Muscle of leg (tissue), 11 donors: ENCODE results near the gene CD22. TPM values are rescaled to one million over a fixed set of nuclear protein-coding genes. Genes with fewer than 3 reads are reported as not detected.

Experiments used
- DNase-seq: peaks from one replicate; pipeline ENCODE4 v3.0.0; 2013
- H3K27ac ChIP-seq: one replicate; pipeline ENCODE4 v1.5.1; 2013; ENCODE audit warnings: mild to moderate bottlenecking, low read length, control low read depth
- H3K27me3 ChIP-seq: one replicate; pipeline ENCODE4 v1.6.1; 2013; ENCODE audit warnings: low read length; ENCODE audit not compliant: control insufficient read depth, insufficient read depth
- H3K36me3 ChIP-seq: one replicate; pipeline ENCODE4 v1.6.1; 2013; ENCODE audit warnings: low read length; ENCODE audit not compliant: control insufficient read depth, insufficient read depth
- H3K4me1 ChIP-seq: one replicate; pipeline ENCODE4 v1.6.1; 2013; ENCODE audit warnings: low read length; ENCODE audit not compliant: control insufficient read depth, insufficient read depth
- H3K4me3 ChIP-seq: one replicate; pipeline ENCODE4 v1.5.1; 2013; ENCODE audit warnings: low read length, control low read depth
- H3K9me3 ChIP-seq: replicated peaks from 2 replicates; pipeline ENCODE4 v1.6.1; 2013; ENCODE audit warnings: low read depth, low read length; ENCODE audit not compliant: control insufficient read depth
- WGBS: methylation state at CpG from one replicate; pipeline ENCODE4 v1.1.5; 2013; ENCODE audit warnings: missing lambda C conversion rate; ENCODE audit not compliant: insufficient coverage; 5-methylcytosine and 5-hydroxymethylcytosine counted together
- polyA plus RNA-seq, 8 donors: library from polyadenylated mRNA; unstranded; fragments of 120-200 nt; gene quantifications; one replicate each; pipeline versions ENCODE4 v1.2.1 to v1.2.3, GENCODE V29; 2013; ENCODE audit warnings: inconsistent platforms in 1 of 8, low replicate concordance in 1 of 8; ENCODE audit not compliant: insufficient read length in 8 of 8, insufficient read depth in 1 of 8
- total RNA-seq: library from RNA; stranded (reverse); fragments of 120-200 nt; gene quantifications from one replicate; pipeline ENCODE4 v1.2.4, GENCODE V29; 2013

The CD22 gene
- total and polyA plus RNA-seq, 9 donors, result 0.55 to 8.9 (median 0.97) TPM

GRCh38 chr19:35337097-35337983 is 8.4 kb downstream of the CD22 start:
- no peaks in the 10 kb centered on the region for H3K4me1 ChIP-seq
- DNase-seq, result no peak
- 82% methylated on average over 20 of the region's 25 CpGs for WGBS
- H3K4me3 ChIP-seq, result no peak overlapping the region
- no peak overlapping the region for H3K27ac ChIP-seq
- H3K36me3 ChIP-seq, result no peaks in the 10 kb centered on the region
- H3K9me3 ChIP-seq, result no peaks in the 10 kb centered on the region
- H3K27me3 ChIP-seq, result no peaks in the 10 kb centered on the region

- Histone ChIP-seq H3K27ac (no peak overlapping the region), H3K4me3 (no peak overlapping the region), H3K4me1 (no peaks in the 10 kb centered on the region), H3K27me3 (no peaks in the 10 kb centered on the region), H3K9me3 (no peaks in the 10 kb centered on the region), H3K36me3 (no peaks in the 10 kb centered on the region)
- WGBS, result 63% methylated on average over 2 of the region's 13 CpGs
- DNase-seq, result no peak
Measured at GRCh38 chr19:35337984-35338296, 9.0 kb downstream of the CD22 start.

GRCh38 chr19:35340431-35340830 is 11.4 kb downstream of the CD22 start:
- Histone ChIP-seq H3K4me1 (no peaks in the 10 kb centered on the region), H3K27me3 (no peaks in the 10 kb centered on the region), H3K27ac (no peak overlapping the region), H3K4me3 (no peak overlapping the region), H3K9me3 (no peaks in the 10 kb centered on the region), H3K36me3 (no peaks in the 10 kb centered on the region)
- no peak for DNase-seq
- WGBS, result 91% methylated on average over 7 of the region's 11 CpGs

- 83% methylated on average over 12 of the region's 16 CpGs for WGBS
- DNase-seq, result no peak
- H3K9me3 ChIP-seq, result no peaks in the 10 kb centered on the region
- H3K27ac ChIP-seq, result no peak overlapping the region
- H3K4me1 ChIP-seq, result no peaks in the 10 kb centered on the region
- no peaks in the 10 kb centered on the region for H3K27me3 ChIP-seq
- H3K36me3 ChIP-seq, result no peaks in the 10 kb centered on the region
- no peak overlapping the region for H3K4me3 ChIP-seq
Measured at GRCh38 chr19:35341006-35341405, 12.0 kb downstream of the CD22 start.

- no peak for DNase-seq
- no peak overlapping the region for H3K4me3 ChIP-seq
- H3K36me3 ChIP-seq, result no peaks in the 10 kb centered on the region
- H3K27ac ChIP-seq, result no peak overlapping the region
- no peaks in the 10 kb centered on the region for H3K4me1 ChIP-seq
- WGBS, result 90% methylated on average over 9 of the region's 14 CpGs
- H3K9me3 ChIP-seq, result no peaks in the 10 kb centered on the region
- H3K27me3 ChIP-seq, result no peaks in the 10 kb centered on the region
Measured at GRCh38 chr19:35341565-35342225, 12.7 kb downstream of the CD22 start.

- Histone ChIP-seq H3K27me3 (no peaks in the 10 kb centered on the region), H3K36me3 (no peaks in the 10 kb centered on the region), H3K4me1 (no peaks in the 10 kb centered on the region), H3K27ac (no peak overlapping the region), H3K9me3 (no peaks in the 10 kb centered on the region), H3K4me3 (no peak overlapping the region)
- WGBS, result 37% methylated on average over 5 of the region's 5 CpGs
- no peak for DNase-seq
Measured at GRCh38 chr19:35342430-35342829, 13.4 kb downstream of the CD22 start.

- Histone ChIP-seq H3K27me3 (no peaks in the 10 kb centered on the region), H3K4me1 (no peaks in the 10 kb centered on the region), H3K36me3 (no peaks in the 10 kb centered on the region), H3K27ac (no peak overlapping the region), H3K4me3 (no peak overlapping the region), H3K9me3 (no peaks in the 10 kb centered on the region)
- WGBS, result 81% methylated on average over 16 of the region's 17 CpGs
- no peak for DNase-seq
Measured at GRCh38 chr19:35344511-35345031, 15.6 kb downstream of the CD22 start.

- no peaks in the 10 kb centered on the region for H3K9me3 ChIP-seq
- no peaks in the 10 kb centered on the region for H3K4me1 ChIP-seq
- no peaks in the 10 kb centered on the region for H3K36me3 ChIP-seq
- H3K27ac ChIP-seq, result no peak overlapping the region
- DNase-seq, result no peak
- H3K27me3 ChIP-seq, result no peaks in the 10 kb centered on the region
- H3K4me3 ChIP-seq, result no peak overlapping the region
- 88% methylated on average over 8 of the region's 11 CpGs for WGBS
Measured at GRCh38 chr19:35345671-35346111, 16.7 kb downstream of the CD22 start.

GRCh38 chr19:35346193-35347052 is 17.4 kb downstream of the CD22 start:
- H3K27ac ChIP-seq, result no peak overlapping the region
- 75% methylated on average over 26 of the region's 28 CpGs for WGBS
- no peaks in the 10 kb centered on the region for H3K36me3 ChIP-seq
- no peaks in the 10 kb centered on the region for H3K9me3 ChIP-seq
- H3K4me1 ChIP-seq, result no peaks in the 10 kb centered on the region
- H3K4me3 ChIP-seq, result no peak overlapping the region
- no peak for DNase-seq
- H3K27me3 ChIP-seq, result no peaks in the 10 kb centered on the region
